Upper lobe of right lung (tissue), 1 donor: ENCODE data around the gene CAMSAP2. TPM values are rescaled to one million over a fixed set of nuclear protein-coding genes. Genes with fewer than 3 reads are reported as not detected.
A peak's percentile ranks its signal among the peaks of the same experiment; 100 is the strongest.

ENCODE experiments used
- ATAC-seq: fragments of 200-7000 bp; cut with Tn5 transposase; one replicate; pipeline ENCODE4 v1.9.1; 2020; ENCODE audit warnings: mild to moderate bottlenecking, moderate library complexity
- DNase-seq: peaks from one replicate; pipeline ENCODE4 v3.0.0-alpha.2; 2020
- H3K27ac ChIP-seq: fragments of 200-600 bp; one replicate; pipeline ENCODE4 v1.8.0; 2022
- H3K27me3 ChIP-seq: fragments of 200-600 bp; one replicate; pipeline ENCODE4 v1.8.0; 2022; ENCODE audit warnings: mild to moderate bottlenecking
- H3K36me3 ChIP-seq: fragments of 200-600 bp; one replicate; pipeline ENCODE4 v1.8.0; 2022
- H3K4me1 ChIP-seq: fragments of 200-600 bp; one replicate; pipeline ENCODE4 v1.8.0; 2022
- H3K4me3 ChIP-seq: fragments of 200-600 bp; one replicate; pipeline ENCODE4 v1.8.0; 2022; ENCODE audit warnings: mild to moderate bottlenecking
- H3K9me3 ChIP-seq: fragments of 200-600 bp; one replicate; pipeline ENCODE4 v1.8.0; 2022
- CTCF ChIP-seq: fragments of 200-600 bp; IDR thresholded peaks from one replicate; pipeline ENCODE4 v1.8.0; 2022; ENCODE audit warnings: antibody characterized with exemption
- intact Hi-C: fragments of 100-400 bp; cut with DNase I; formaldehyde crosslinking; loops from one replicate; pipeline ENCODE4 v1.11.0; 2022
- total RNA-seq: library from RNA; stranded (reverse); fragmentation: NEBNext Ultra II Directional; extraction: Animal tissue kit (Norgen Biotek cat#: 25700); gene quantifications from one replicate; pipeline ENCODE4 v1.2.1, GENCODE V29; 2021
- donor health status: DM: no; HTN: yes; CAD: no; lungs with severe emphysema.

Gene CAMSAP2
- total RNA-seq, 1 donor from 2014 or later: 34.8 TPM

GRCh38 chr1:200890818-200891773, 152.4 kb downstream of the CAMSAP2 start:
- intact Hi-C loops: no loop called here
- H3K27me3 ChIP-seq: peaks cover 21% of the 10 kb centered on the region
- H3K4me1 ChIP-seq: peaks cover 17% of the 10 kb centered on the region
- H3K9me3 ChIP-seq: no peaks in the 10 kb centered on the region
- peak; percentile 26 for TF ChIP-seq CTCF
- ATAC-seq (peak; percentile 53), DNase-seq (peak; percentile 77)
- peak overlapping the region; percentile 49 for H3K4me3 ChIP-seq
- peak overlapping the region; percentile 58 for H3K27ac ChIP-seq
- H3K36me3 ChIP-seq: no peaks in the 10 kb centered on the region

GRCh38 chr1:200891774-200892157, 153.1 kb downstream of the CAMSAP2 start:
- TF ChIP-seq CTCF: no peak
- H3K4me1 ChIP-seq: peaks cover 17% of the 10 kb centered on the region
- no peaks in the 10 kb centered on the region for H3K9me3 ChIP-seq
- ATAC-seq (no peak), DNase-seq (no peak)
- H3K27me3 ChIP-seq: peaks cover 21% of the 10 kb centered on the region
- H3K27ac ChIP-seq: no peak overlapping the region
- H3K4me3 ChIP-seq: peak overlapping the region; percentile 49
- intact Hi-C loops: no loop called here
- H3K36me3 ChIP-seq: no peaks in the 10 kb centered on the region

GRCh38 chr1:200892546-200892945, 153.9 kb downstream of the CAMSAP2 start:
- Histone ChIP-seq H3K4me1 (peaks cover 17% of the 10 kb centered on the region), H3K4me3 (no peak overlapping the region), H3K9me3 (no peaks in the 10 kb centered on the region), H3K36me3 (no peaks in the 10 kb centered on the region), H3K27me3 (peaks cover 21% of the 10 kb centered on the region), H3K27ac (no peak overlapping the region)
- intact Hi-C loops: no loop called here
- TF ChIP-seq CTCF: no peak
- peak; percentile 30 for DNase-seq
- ATAC-seq: no peak

- DNase-seq: no peak
- peaks cover 21% of the 10 kb centered on the region for H3K27me3 ChIP-seq
- peaks cover 17% of the 10 kb centered on the region for H3K4me1 ChIP-seq
- no peak for ATAC-seq
- H3K27ac ChIP-seq: peak overlapping the region; percentile 17
- H3K9me3 ChIP-seq: no peaks in the 10 kb centered on the region
- intact Hi-C loops: no loop called here
- TF ChIP-seq CTCF: no peak
- no peaks in the 10 kb centered on the region for H3K36me3 ChIP-seq
- H3K4me3 ChIP-seq: no peak overlapping the region
These were observed 154.3 kb downstream of the CAMSAP2 start for GRCh38 chr1:200892958-200893357.

- Histone ChIP-seq H3K9me3 (no peaks in the 10 kb centered on the region), H3K36me3 (no peaks in the 10 kb centered on the region), H3K27me3 (peaks cover 21% of the 10 kb centered on the region), H3K4me3 (no peak overlapping the region), H3K27ac (peak overlapping the region; percentile 17), H3K4me1 (peaks cover 17% of the 10 kb centered on the region)
- intact Hi-C loops: no loop called here
- TF ChIP-seq CTCF: no peak
- DNase-seq (no peak), ATAC-seq (peak; percentile 20)
These were observed 154.8 kb downstream of the CAMSAP2 start for GRCh38 chr1:200893411-200893901.
